HG03469 (cell line): Measurements from ENCODE around the gene RAB11FIP3.

Source experiments
- ATAC-seq: cut with Tn5 transposase; IDR thresholded peaks from one replicate; pipeline ENCODE4 v1.9.1; 2021; ENCODE audit warnings: mild to moderate bottlenecking, moderate library complexity, moderate number of reproducible peaks; ENCODE audit not compliant: unreplicated experiment

Gene RAB11FIP3

GRCh38 chr16:548586-548985, 123.1 kb downstream of the RAB11FIP3 start:
- ATAC-seq = no peak

GRCh38 chr16:549544-550263, 124.3 kb downstream of the RAB11FIP3 start:
- ATAC-seq = no peak

GRCh38 chr16:551210-551609, 125.8 kb downstream of the RAB11FIP3 start:
- ATAC-seq = no peak

GRCh38 chr16:552171-552570, 126.7 kb downstream of the RAB11FIP3 start:
- ATAC-seq = no peak

GRCh38 chr16:553601-554296, 128.3 kb downstream of the RAB11FIP3 start:
- ATAC-seq = no peak

GRCh38 chr16:554297-554621, 128.8 kb downstream of the RAB11FIP3 start:
- ATAC-seq = no peak

- no peak for ATAC-seq
Observed at GRCh38 chr16:554640-555365, 129.4 kb downstream of the RAB11FIP3 start.

GRCh38 chr16:555528-556473, 130.4 kb downstream of the RAB11FIP3 start:
- no peak for ATAC-seq

- no peak for ATAC-seq
Observed at GRCh38 chr16:556474-557173, 131.2 kb downstream of the RAB11FIP3 start.

- ATAC-seq = no peak
Observed at GRCh38 chr16:557463-558297, 132.2 kb downstream of the RAB11FIP3 start.

GRCh38 chr16:558298-559020, 133.0 kb downstream of the RAB11FIP3 start:
- no peak for ATAC-seq

GRCh38 chr16:559021-559380, 133.6 kb downstream of the RAB11FIP3 start:
- ATAC-seq = no peak

- ATAC-seq = no peak
Observed at GRCh38 chr16:559411-560203, 134.2 kb downstream of the RAB11FIP3 start.

GRCh38 chr16:560204-560700, 134.8 kb downstream of the RAB11FIP3 start, which contains the start of gene PRR35:
Gene PRR35 (plus strand): TSS chr16:560394. CDS start chr16:563295, 2,901 bp downstream.
- no peak for ATAC-seq

GRCh38 chr16:560701-561412, 135.4 kb downstream of the RAB11FIP3 start:
- ATAC-seq = no peak

- ATAC-seq = no peak
Observed at GRCh38 chr16:561413-561794, 136.0 kb downstream of the RAB11FIP3 start.
